Measurements from ENCODE around the gene RTKN.

The RTKN gene

GRCh38 chr2:74417763-74418162 is 24.0 kb downstream of the RTKN start:
- in situ Hi-C loops (cut with MboI; ENCODE audit: low sequenced_read_pairs), result no loop called here

- in situ Hi-C loops (cut with MboI; ENCODE audit: low sequenced_read_pairs), result no loop called here
Observed at GRCh38 chr2:74417197-74417596, 24.5 kb downstream of the RTKN start.

- in situ Hi-C loops (cut with MboI; ENCODE audit: low sequenced_read_pairs), result no loop called here
Observed at GRCh38 chr2:74416778-74417177, 25.0 kb downstream of the RTKN start.

GRCh38 chr2:74415762-74416395 is 25.9 kb downstream of the RTKN start:
- in situ Hi-C loops (cut with MboI; ENCODE audit: low sequenced_read_pairs), result no loop called here

- in situ Hi-C loops (cut with MboI; ENCODE audit: low sequenced_read_pairs), result no loop called here
Observed at GRCh38 chr2:74414881-74415761, 26.6 kb downstream of the RTKN start.

- in situ Hi-C loops (cut with MboI; ENCODE audit: low sequenced_read_pairs), result no loop called here
Observed at GRCh38 chr2:74414441-74414840, 27.3 kb downstream of the RTKN start.

- in situ Hi-C loops (cut with MboI; ENCODE audit: low sequenced_read_pairs), result no loop called here
Observed at GRCh38 chr2:74413001-74413698, 28.6 kb downstream of the RTKN start.

GRCh38 chr2:74407682-74408081 is 34.1 kb downstream of the RTKN start:
- in situ Hi-C loops (cut with MboI; ENCODE audit: low sequenced_read_pairs), result no loop called here

- in situ Hi-C loops (cut with MboI; ENCODE audit: low sequenced_read_pairs), result no loop called here
Observed at GRCh38 chr2:74406035-74406434, 35.7 kb downstream of the RTKN start.

- in situ Hi-C loops (cut with MboI; ENCODE audit: low sequenced_read_pairs), result no loop called here
Observed at GRCh38 chr2:74401891-74402290, 39.8 kb downstream of the RTKN start.

- in situ Hi-C loops (cut with MboI; ENCODE audit: low sequenced_read_pairs), result no loop called here
Observed at GRCh38 chr2:74399785-74400184, 42.0 kb downstream of the RTKN start.

- in situ Hi-C loops (cut with MboI; ENCODE audit: low sequenced_read_pairs), result no loop called here
Observed at GRCh38 chr2:74396149-74396548, 45.6 kb downstream of the RTKN start.

GRCh38 chr2:74393525-74393924 is 48.2 kb downstream of the RTKN start:
- in situ Hi-C loops (cut with MboI; ENCODE audit: low sequenced_read_pairs), result no loop called here

GRCh38 chr2:74392449-74392743 is 49.3 kb downstream of the RTKN start:
- in situ Hi-C loops (cut with MboI; ENCODE audit: low sequenced_read_pairs), result no loop called here

GRCh38 chr2:74391580-74392448 is 49.9 kb downstream of the RTKN start:
- in situ Hi-C loops (cut with MboI; ENCODE audit: low sequenced_read_pairs), result no loop called here

- in situ Hi-C loops (cut with MboI; ENCODE audit: low sequenced_read_pairs), result no loop called here
Observed at GRCh38 chr2:74391209-74391579, 50.5 kb downstream of the RTKN start.

- in situ Hi-C loops (cut with MboI; ENCODE audit: low sequenced_read_pairs), result no loop called here
Observed at GRCh38 chr2:74390606-74391005, 51.1 kb downstream of the RTKN start.

- in situ Hi-C loops (cut with MboI; ENCODE audit: low sequenced_read_pairs), result no loop called here
Observed at GRCh38 chr2:74387346-74387745, 54.4 kb downstream of the RTKN start.

GRCh38 chr2:74385396-74385795 is 56.3 kb downstream of the RTKN start:
- in situ Hi-C loops (cut with MboI; ENCODE audit: low sequenced_read_pairs), result no loop called here

- in situ Hi-C loops (cut with MboI; ENCODE audit: low sequenced_read_pairs), result no loop called here
Observed at GRCh38 chr2:74384051-74384450, 57.7 kb downstream of the RTKN start.

GRCh38 chr2:74383254-74383653 is 58.5 kb downstream of the RTKN start:
- in situ Hi-C loops (cut with MboI; ENCODE audit: low sequenced_read_pairs), result no loop called here

Data from HL-60/S4 treated with retinoic acid at 250 ng/mL for 4 days and 3 days (cell line).